ENCODE data around the gene DAGLA.
"Not testable (repeated sequence)": the region's sequence is repeated elsewhere in the genome, so short reads cannot be mapped to it uniquely, and the experiment has no call there.

DAGLA gene

DNA sequence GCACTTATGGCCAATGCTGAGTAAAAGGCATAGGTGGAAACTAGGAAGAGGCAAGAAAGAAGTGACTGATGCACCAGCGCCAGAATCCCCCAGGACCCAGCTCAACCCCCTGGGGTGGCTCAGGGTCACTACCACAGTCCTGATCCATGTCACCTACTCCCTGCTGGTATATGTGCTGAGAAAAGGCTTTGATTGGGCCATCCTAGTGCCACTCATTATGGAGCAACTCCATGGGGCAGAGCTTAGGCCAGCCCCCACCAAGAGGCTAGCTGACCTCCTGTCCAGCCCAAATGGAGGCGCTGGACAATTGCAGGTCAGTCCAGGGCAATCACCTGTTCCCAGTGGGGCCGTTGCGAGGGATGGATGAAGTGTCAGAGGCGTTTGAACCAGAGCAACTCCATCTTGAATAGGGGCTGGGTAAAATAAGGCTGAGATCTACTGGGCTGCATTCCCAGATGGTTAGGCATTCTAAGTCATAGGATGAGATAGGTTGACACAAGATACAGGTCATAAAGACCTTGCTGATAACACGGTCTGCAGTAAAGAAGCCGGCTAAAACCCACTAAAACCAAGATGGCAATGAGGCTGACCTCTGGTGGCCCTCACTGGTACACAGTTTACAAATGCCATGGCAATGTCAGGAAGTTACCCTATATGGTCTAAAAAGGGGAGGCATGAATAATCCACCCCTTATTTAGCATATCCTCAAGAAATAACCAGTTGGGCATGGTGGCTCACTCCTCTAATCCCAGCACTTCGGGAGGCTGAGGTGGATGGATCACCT, 20.6 kb upstream of the DAGLA start:
- peaks cover 51% of the 10 kb centered on the region; the same call in 1 of the 2 replicates for H3K27me3 ChIP-seq (ENCODE audit: insufficient read depth, low read depth)

DNA sequence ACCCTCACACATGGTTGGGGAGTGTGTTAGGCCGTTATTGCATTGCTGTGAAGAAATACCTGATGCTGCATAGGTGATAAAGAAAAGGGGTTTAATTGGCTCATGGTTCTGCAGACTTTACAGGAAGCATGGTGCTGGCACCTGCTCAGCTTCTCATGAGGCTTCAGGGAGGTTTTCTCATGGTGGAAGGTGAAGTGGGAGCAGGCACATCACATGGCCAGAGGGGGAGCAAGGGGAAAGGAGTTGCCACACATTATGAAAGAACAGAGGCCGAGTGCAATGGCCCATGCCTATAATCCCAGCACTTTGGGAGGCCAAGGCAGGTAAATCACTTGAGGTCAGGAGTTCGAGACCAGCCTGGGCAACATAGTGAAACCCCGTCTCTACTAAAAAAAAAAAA, 19.2 kb upstream of the DAGLA start:
- H3K9ac ChIP-seq; H3K4me3 ChIP-seq (IDR thresholded peaks at IDR 0.05; ENCODE audit: insufficient read depth, low read depth, low read length); H4K20me1 ChIP-seq (ENCODE audit: insufficient read depth); H3K4me2 ChIP-seq; H3K4me1 ChIP-seq (ENCODE audit: low read depth, poor library complexity, severe bottlenecking); H2AFZ ChIP-seq (ENCODE audit: low read depth); H3K27ac ChIP-seq; H3K79me2 ChIP-seq (ENCODE audit: insufficient read depth, low read depth); H3K36me3 ChIP-seq (ENCODE audit: insufficient read depth): not testable (repeated sequence)
- H3K27me3 ChIP-seq (ENCODE audit: insufficient read depth, low read depth): peaks cover 44% of the 10 kb centered on the region; the same call in 1 of the 2 replicates

More for the DNA sequence above, 20.6 kb upstream of the DAGLA start:
- Histone ChIP-seq H3K9ac (no peak overlapping the region), H4K20me1 (ENCODE audit: insufficient read depth) (no peaks in the 10 kb centered on the region), H3K4me1 (ENCODE audit: low read depth, poor library complexity, severe bottlenecking) (no peaks in the 10 kb centered on the region), H3K27ac (no peak overlapping the region), H3K4me2 (no peak overlapping the region), H2AFZ (ENCODE audit: low read depth) (no peak overlapping the region), H3K79me2 (ENCODE audit: insufficient read depth, low read depth) (no peaks in the 10 kb centered on the region), H3K36me3 (ENCODE audit: insufficient read depth) (no peaks in the 10 kb centered on the region), H3K4me3 (IDR thresholded peaks at IDR 0.05; ENCODE audit: insufficient read depth, low read depth, low read length) (no peak overlapping the region)
- TF ChIP-seq, protein P1, sequence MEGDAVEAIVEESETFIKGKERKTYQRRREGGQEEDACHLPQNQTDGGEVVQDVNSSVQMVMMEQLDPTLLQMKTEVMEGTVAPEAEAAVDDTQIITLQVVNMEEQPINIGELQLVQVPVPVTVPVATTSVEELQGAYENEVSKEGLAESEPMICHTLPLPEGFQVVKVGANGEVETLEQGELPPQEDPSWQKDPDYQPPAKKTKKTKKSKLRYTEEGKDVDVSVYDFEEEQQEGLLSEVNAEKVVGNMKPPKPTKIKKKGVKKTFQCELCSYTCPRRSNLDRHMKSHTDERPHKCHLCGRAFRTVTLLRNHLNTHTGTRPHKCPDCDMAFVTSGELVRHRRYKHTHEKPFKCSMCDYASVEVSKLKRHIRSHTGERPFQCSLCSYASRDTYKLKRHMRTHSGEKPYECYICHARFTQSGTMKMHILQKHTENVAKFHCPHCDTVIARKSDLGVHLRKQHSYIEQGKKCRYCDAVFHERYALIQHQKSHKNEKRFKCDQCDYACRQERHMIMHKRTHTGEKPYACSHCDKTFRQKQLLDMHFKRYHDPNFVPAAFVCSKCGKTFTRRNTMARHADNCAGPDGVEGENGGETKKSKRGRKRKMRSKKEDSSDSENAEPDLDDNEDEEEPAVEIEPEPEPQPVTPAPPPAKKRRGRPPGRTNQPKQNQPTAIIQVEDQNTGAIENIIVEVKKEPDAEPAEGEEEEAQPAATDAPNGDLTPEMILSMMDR (conservative IDR thresholded peaks at IDR 0.05; ENCODE audit: low read depth, low read length): no peak

DNA sequence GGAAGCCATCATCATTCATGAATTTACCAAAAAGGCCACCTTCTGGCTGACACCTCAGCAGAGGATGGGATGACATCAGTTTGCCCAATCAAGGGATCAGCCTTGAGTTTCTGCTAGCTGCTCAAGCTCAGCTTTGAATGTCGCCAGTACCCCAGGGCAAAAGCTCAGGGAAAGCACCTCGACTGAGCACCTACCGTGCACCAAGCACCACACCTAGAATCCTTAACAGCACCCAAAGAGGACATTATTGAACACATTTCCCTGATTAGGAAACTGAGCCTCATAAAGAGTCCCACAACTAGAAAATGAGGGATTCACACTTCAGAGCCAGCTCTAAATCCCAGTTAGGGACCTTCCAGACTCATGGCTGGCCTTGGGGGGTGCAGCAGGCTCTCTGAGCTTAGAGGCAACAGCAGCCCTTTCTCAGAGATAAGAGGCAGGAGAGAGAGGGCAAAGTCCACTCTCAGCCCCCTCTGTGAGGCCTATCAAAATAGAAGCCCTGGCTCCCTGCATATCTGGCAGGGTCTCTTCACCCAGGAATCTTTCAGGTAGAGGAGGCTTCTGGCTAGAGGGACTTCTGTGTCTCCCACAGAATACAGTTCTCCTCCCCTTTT, 13.4 kb upstream of the DAGLA start:
- Histone ChIP-seq H4K20me1 (ENCODE audit: insufficient read depth) (no peaks in the 10 kb centered on the region), H3K4me3 (IDR thresholded peaks at IDR 0.05; ENCODE audit: insufficient read depth, low read depth, low read length) (no peak overlapping the region), H3K27me3 (ENCODE audit: insufficient read depth, low read depth) (peaks cover 56% of the 10 kb centered on the region), H3K79me2 (ENCODE audit: insufficient read depth, low read depth) (no peaks in the 10 kb centered on the region), H2AFZ (ENCODE audit: low read depth) (no peak overlapping the region), H3K27ac (no peak overlapping the region), H3K4me2 (no peak overlapping the region), H3K4me1 (ENCODE audit: low read depth, poor library complexity, severe bottlenecking) (no peaks in the 10 kb centered on the region), H3K36me3 (ENCODE audit: insufficient read depth) (no peaks in the 10 kb centered on the region), H3K9ac (no peak overlapping the region)
- TF ChIP-seq, protein P1 (conservative IDR thresholded peaks at IDR 0.05; ENCODE audit: low read depth, low read length): no peak

DNA sequence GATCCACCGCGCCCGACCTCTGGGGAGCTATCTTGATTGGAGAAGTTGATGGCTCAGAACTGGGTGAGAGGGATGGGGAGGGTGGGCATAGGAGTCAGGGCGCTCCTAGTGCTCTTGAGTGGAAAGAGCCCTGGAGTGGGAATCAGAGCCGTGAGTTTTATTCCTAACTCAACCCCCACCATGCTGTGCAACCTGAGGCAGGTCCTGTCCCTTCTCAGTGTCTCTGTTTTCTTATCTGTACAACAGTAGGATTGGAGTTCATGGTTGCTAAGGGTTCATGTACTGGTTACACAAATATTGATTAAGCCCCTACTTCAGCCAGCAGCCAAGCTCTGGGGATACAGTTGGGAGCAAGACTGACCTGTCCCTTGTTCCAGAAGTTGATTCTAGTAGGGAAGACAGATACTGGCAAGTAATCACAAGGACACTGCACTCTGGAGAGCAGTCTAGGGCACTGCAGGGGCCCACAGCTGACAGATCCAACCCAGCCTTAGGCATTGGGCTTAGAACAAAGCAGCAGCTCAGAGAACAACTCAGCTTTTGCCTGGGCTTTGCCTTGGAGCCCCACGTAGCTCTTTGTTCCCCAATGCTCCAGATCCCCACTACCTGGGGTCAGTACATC, 12.4 kb upstream of the DAGLA start:
- Histone ChIP-seq H3K79me2 (ENCODE audit: insufficient read depth, low read depth) (no peaks in the 10 kb centered on the region), H3K36me3 (ENCODE audit: insufficient read depth) (no peaks in the 10 kb centered on the region), H3K9ac (no peak overlapping the region), H2AFZ (ENCODE audit: low read depth) (no peak overlapping the region), H3K4me2 (no peak overlapping the region), H3K27me3 (ENCODE audit: insufficient read depth, low read depth) (peaks cover 61% of the 10 kb centered on the region), H3K27ac (no peak overlapping the region), H4K20me1 (ENCODE audit: insufficient read depth) (no peaks in the 10 kb centered on the region), H3K4me1 (ENCODE audit: low read depth, poor library complexity, severe bottlenecking) (no peaks in the 10 kb centered on the region), H3K4me3 (IDR thresholded peaks at IDR 0.05; ENCODE audit: insufficient read depth, low read depth, low read length) (no peak overlapping the region)
- TF ChIP-seq, protein P1 (conservative IDR thresholded peaks at IDR 0.05; ENCODE audit: low read depth, low read length): no peak

All from KMS-11 (cell line).